HepG2 (cell line): ENCODE measurements around the gene ASAP2. TPM values are rescaled to one million over a fixed set of nuclear protein-coding genes. Genes with fewer than 3 reads are reported as not detected.
A peak's percentile ranks its signal among the peaks of the same experiment; 100 is the strongest.

Experiments used
- ATAC-seq: fragments of 200-7000 bp; cut with Tn5 transposase; 3 replicates; pipeline ENCODE4 v1.9.1; 2020; ENCODE audit warnings: mild to moderate bottlenecking, moderate library complexity
- BruUV-seq: library from RNA; stranded (reverse); fragments of 400-500 nt; replicated peaks from 2 replicates; lab custom pipeline; 2021; lab: Mats Ljungman, UMichigan
- CTCF ChIA-PET: fragments of 300-600 bp; formaldehyde crosslinking; extraction: SDS; loops from one replicate; lab custom pipeline; 2021; ENCODE audit warnings: low total read pairs, inconsistent platforms, low intra/inter-chr PET ratio; lab: Yijun Ruan, JAX
- POLR2A ChIA-PET: fragments of 350-600 bp; sonication (Branson Sonifier 250); formaldehyde crosslinking; loops from one replicate; lab custom pipeline; 2020; ENCODE audit warnings: antibody characterized with exemption, inconsistent platforms; lab: Yijun Ruan, JAX
- DNase-seq: peaks from one replicate; pipeline ENCODE4 v3.0.0-alpha.2; 2015; ENCODE audit warnings: low spot score
- FAIRE-seq: peaks from 3 replicates; lab custom pipeline; 2011; peaks lifted over from hg19 to GRCh38; lab: Jason Lieb, UNC
- H2AFZ ChIP-seq: one replicate; pipeline ENCODE4 v1.6.1; 2011; ENCODE audit warnings: low read length, inconsistent platforms
- H3K27ac ChIP-seq: fragments of 300-600 bp; 3 replicates; pipeline ENCODE4 v1.8.0; 2011; ENCODE audit warnings: mixed run types, mild to moderate bottlenecking, mixed read lengths, low read length, inconsistent platforms; ENCODE audit not compliant: insufficient read depth; ENCODE audit errors: extremely low read length
- H3K27me3 ChIP-seq, 2 experiments: fragments of 200-600 bp in 1 of 2; 2 replicates in 1 of 2; 3 replicates in 1 of 2; pipeline versions ENCODE4 v1.6.0 to v1.8.0; 2011; ENCODE audit warnings: low read length in 2 of 2, mild to moderate bottlenecking in 2 of 2, moderate library complexity in 2 of 2, inconsistent platforms in 1 of 2; ENCODE audit not compliant: insufficient read depth in 2 of 2, control insufficient read depth in 1 of 2
- H3K36me3 ChIP-seq, 2 experiments: fragments of 200-600 bp in 1 of 2; replicated peaks in 1 of 2; 2 replicates in 1 of 2; 3 replicates in 1 of 2; pipeline versions ENCODE4 v1.5.1 to v1.8.0; 2011; ENCODE audit warnings: low read length in 2 of 2, inconsistent platforms in 1 of 2; ENCODE audit not compliant: insufficient read depth in 2 of 2, control insufficient read depth in 1 of 2
- H3K4me1 ChIP-seq: 2 replicates; pipeline ENCODE4 v1.5.1; 2012; ENCODE audit warnings: low read length, inconsistent platforms; ENCODE audit not compliant: insufficient read depth
- H3K4me2 ChIP-seq: 2 replicates; pipeline ENCODE4 v1.6.0; 2011; ENCODE audit warnings: low read depth, low read length, inconsistent platforms
- H3K4me3 ChIP-seq, 3 experiments: fragments of 200-600 bp in 1 of 3; sonication (generic), shearing (Covaris generic) in 1 of 3; replicated peaks in 1 of 3; 2 replicates each; pipeline ENCODE4 v1.5.1; 2011 to 2016; ENCODE audit warnings: low read length in 3 of 3, inconsistent platforms in 2 of 3, low read depth in 2 of 3, mild to moderate bottlenecking in 2 of 3, control low read depth in 1 of 3, mixed read lengths in 1 of 3; ENCODE audit not compliant: insufficient read depth in 1 of 3
- H3K79me2 ChIP-seq: one replicate; pipeline ENCODE4 v1.6.1; 2011; ENCODE audit warnings: low read length, inconsistent platforms; ENCODE audit not compliant: insufficient read depth
- H3K9ac ChIP-seq: 2 replicates; pipeline ENCODE4 v1.6.0; 2011; ENCODE audit warnings: mild to moderate bottlenecking, low read depth, low read length, inconsistent platforms; ENCODE audit not compliant: insufficient read depth
- H3K9me3 ChIP-seq: 2 replicates; pipeline ENCODE4 v1.5.1; 2012; ENCODE audit warnings: mild to moderate bottlenecking, low read length
- H4K20me1 ChIP-seq: 2 replicates; pipeline ENCODE4 v1.6.0; 2011; ENCODE audit warnings: inconsistent platforms, mild to moderate bottlenecking, low read length, moderate library complexity; ENCODE audit not compliant: insufficient read depth
- EP300 ChIP-seq, 3 experiments: sonication (generic) in 1 of 3; formaldehyde crosslinking in 1 of 3; IDR thresholded peaks; 2 replicates each; pipeline versions ENCODE4 v1.5.1 to v1.6.1; 2011 to 2020; ENCODE audit warnings: low read depth in 2 of 3, low read length in 2 of 3, borderline replicate concordance in 1 of 3, improper control_type of control experiment in 1 of 3, mild to moderate bottlenecking in 1 of 3, missing genetic modification reagents in 1 of 3, moderate library complexity in 1 of 3
- HNF4A ChIP-seq: sonication (generic); formaldehyde crosslinking; IDR thresholded peaks from 2 replicates; pipeline ENCODE4 v1.4.0; 2020; ENCODE audit warnings: missing genetic modification reagents
- NCOA5 ChIP-seq: sonication (generic); formaldehyde crosslinking; IDR thresholded peaks from 2 replicates; pipeline ENCODE4 v1.4.0; 2020; ENCODE audit warnings: missing genetic modification reagents
- TRIM24 ChIP-seq: sonication (generic); formaldehyde crosslinking; IDR thresholded peaks from 2 replicates; pipeline ENCODE4 v1.8.0; 2022; ENCODE audit warnings: mild to moderate bottlenecking, missing genetic modification reagents
- ZBTB38 ChIP-seq: sonication (generic); formaldehyde crosslinking; IDR thresholded peaks from 2 replicates; pipeline ENCODE4 v1.5.1; 2020; ENCODE audit warnings: mild to moderate bottlenecking, missing genetic modification reagents
- ZFX ChIP-seq: sonication (generic); formaldehyde crosslinking; IDR thresholded peaks from 2 replicates; pipeline ENCODE4 v1.4.0; 2020; ENCODE audit warnings: mild to moderate bottlenecking, low read depth, missing genetic modification reagents, moderate library complexity
- ZNF33B ChIP-seq: sonication (generic); formaldehyde crosslinking; IDR thresholded peaks from 2 replicates; pipeline ENCODE4 v1.5.1; 2020; ENCODE audit warnings: mild to moderate bottlenecking, missing genetic modification reagents
- WGBS: methylation state at CpG from one replicate; pipeline ENCODE4 v1.1.6; 2017; ENCODE audit warnings: low lambda C conversion rate; 5-methylcytosine and 5-hydroxymethylcytosine counted together
- in situ Hi-C: cut with HindIII; loops from 2 replicates; pipeline ENCODE4 v1.10.0; 2017; ENCODE audit warnings: low pct_unique_long_range_greater_than_20kb; ENCODE audit not compliant: extremely low pct_ligation_motif_present
- intact Hi-C: fragments of 100-400 bp; cut with micrococcal nuclease; formaldehyde crosslinking; loops from one replicate; pipeline ENCODE4 v1.10.0; 2022; ENCODE audit not compliant: unreplicated experiment
- polyA plus RNA-seq, 8 experiments: library from polyadenylated mRNA; depleted of rRNA in 3 of 8; stranded (reverse) in 7 of 8; unstranded in 1 of 8; fragments of >200 nt; fragmentation: Illumina TruSeq in 4 of 8; extraction: Trizol in 4 of 8; gene quantifications; 2 replicates each; pipeline versions ENCODE4 v1.2.1 to v1.2.3, GENCODE V29; 2011 to 2016; ENCODE audit warnings: low read depth in 4 of 8, missing spikeins in 1 of 8, mixed read lengths in 1 of 8; ENCODE audit not compliant: insufficient read depth in 1 of 8
- total RNA-seq, 5 experiments: library from RNA; depleted of rRNA; stranded (reverse); fragments of >200 nt; fragmentation: Illumina TruSeq; extraction: Trizol; gene quantifications; 2 replicates each; pipeline ENCODE4 v1.2.3, GENCODE V29; 2016; ENCODE audit warnings: low read depth in 1 of 5
- TF ChIP-seq, protein P1 (sequence below): sonication (generic); formaldehyde crosslinking; IDR thresholded peaks from 2 replicates; pipeline ENCODE4 v1.9.0; 2021; ENCODE audit warnings: missing genetic modification reagents, borderline replicate concordance
- TF ChIP-seq, protein P2 (sequence below), 2 experiments: sonication (generic) in 1 of 2; formaldehyde crosslinking in 1 of 2; IDR thresholded peaks; 2 replicates each; pipeline versions ENCODE4 v1.6.1 to v1.9.0; 2014 to 2022; ENCODE audit warnings: antibody characterized with exemption in 1 of 2, borderline replicate concordance in 1 of 2, inconsistent platforms in 1 of 2, low read depth in 1 of 2, missing genetic modification reagents in 1 of 2
- TF ChIP-seq, protein P3 (sequence below): sonication (generic); formaldehyde crosslinking; IDR thresholded peaks from 2 replicates; pipeline ENCODE4 v1.5.0; 2020; ENCODE audit warnings: mild to moderate bottlenecking, missing genetic modification reagents

ASAP2 gene
- total and polyA plus RNA-seq, 2 of the 13 experiments (the other 11 are each of a cell fraction or from before 2014, with no cell fraction given): 7.3 to 22.3 TPM

DNA sequence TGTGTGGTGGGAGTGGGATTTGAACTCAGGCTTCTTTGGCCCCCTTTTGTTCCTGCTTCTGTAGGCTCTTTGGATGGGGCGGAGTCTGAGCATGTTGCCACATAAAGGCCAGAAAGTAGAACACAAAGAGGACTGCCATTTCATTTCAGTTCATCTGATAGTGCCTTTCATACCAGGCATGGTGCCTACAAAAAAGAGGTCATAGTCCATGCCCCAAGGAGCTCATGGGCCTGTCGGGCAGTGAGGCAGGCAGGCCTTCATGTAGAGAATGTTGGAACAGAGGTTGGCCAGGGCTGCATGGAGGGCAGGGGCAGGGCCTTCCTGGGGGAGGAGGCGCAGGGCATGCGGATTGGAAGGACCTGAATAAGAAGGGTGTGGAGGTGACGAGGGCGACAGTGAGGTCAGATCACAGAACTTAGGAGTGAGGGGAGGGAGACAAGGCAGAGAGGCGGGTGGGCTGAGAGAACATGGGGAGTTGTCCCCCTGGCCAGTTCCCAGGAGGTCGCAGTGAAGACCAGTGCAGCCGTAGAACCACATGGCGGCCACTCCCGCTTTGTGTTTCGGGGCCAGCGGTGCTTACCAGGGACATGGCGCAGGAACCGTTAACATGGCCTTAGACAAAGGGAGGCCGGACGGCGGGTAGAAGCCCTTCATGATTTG, 167.6 kb downstream of the ASAP2 start:
- ATAC-seq (no peak), FAIRE-seq (no peak), DNase-seq (peak; percentile 58)
- POLR2A ChIA-PET: no interaction called here
- no peak overlapping the region for H3K4me2 ChIP-seq
- WGBS: 96% methylated on average over 18 of the region's 18 CpGs
- no peak overlapping the region for H3K4me3 ChIP-seq
- BruUV-seq: no TSS peak
- no peaks in the 10 kb centered on the region for H3K27me3 ChIP-seq
- peaks cover 8 to 17% of the 10 kb centered on the region in 2 experiments; a peak in 4 of 5 replicates for H3K36me3 ChIP-seq
- H3K9me3 ChIP-seq: no peaks in the 10 kb centered on the region
- CTCF ChIA-PET: no interaction called here
- in situ Hi-C loops: loop anchor here (10.0 kb wide), 1 partner anchor 229 kb away; no protein-coding TSS in a partner anchor
- H3K9ac ChIP-seq: no peak overlapping the region
- H2AFZ ChIP-seq: no peak overlapping the region
- H3K4me1 ChIP-seq: peaks cover 35% of the 10 kb centered on the region
- 0 out of 4 replicates have a peak, but pooled peaks of 1 of the 2 experiments have one; percentile 12 for TF ChIP-seq EP300 (IDR thresholded peaks at IDR 0.05; ENCODE audit: low read depth in 2 of 2, low read length in 2 of 2)
- TF ChIP-seq EP300 (CRISPR knock-in tag; IDR thresholded peaks at IDR 0.05; ENCODE audit: borderline replicate concordance): no peak
- TF ChIP-seq ZFX (CRISPR knock-in tag): 0 out of 2 replicates have a peak, but pooled peaks have one; percentile 19
- TF ChIP-seq HNF4A (CRISPR knock-in tag): peak; percentile 6; the same call in 1 of the 2 replicates
- TF ChIP-seq ZBTB38 (CRISPR knock-in tag): 0 out of 2 replicates have a peak, but pooled peaks have one; percentile 26
- TF ChIP-seq ZNF33B (CRISPR knock-in tag): no peak
- TF ChIP-seq, protein P1, sequence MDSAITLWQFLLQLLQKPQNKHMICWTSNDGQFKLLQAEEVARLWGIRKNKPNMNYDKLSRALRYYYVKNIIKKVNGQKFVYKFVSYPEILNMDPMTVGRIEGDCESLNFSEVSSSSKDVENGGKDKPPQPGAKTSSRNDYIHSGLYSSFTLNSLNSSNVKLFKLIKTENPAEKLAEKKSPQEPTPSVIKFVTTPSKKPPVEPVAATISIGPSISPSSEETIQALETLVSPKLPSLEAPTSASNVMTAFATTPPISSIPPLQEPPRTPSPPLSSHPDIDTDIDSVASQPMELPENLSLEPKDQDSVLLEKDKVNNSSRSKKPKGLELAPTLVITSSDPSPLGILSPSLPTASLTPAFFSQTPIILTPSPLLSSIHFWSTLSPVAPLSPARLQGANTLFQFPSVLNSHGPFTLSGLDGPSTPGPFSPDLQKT (CRISPR knock-in tag): no peak
- TF ChIP-seq, protein P2, sequence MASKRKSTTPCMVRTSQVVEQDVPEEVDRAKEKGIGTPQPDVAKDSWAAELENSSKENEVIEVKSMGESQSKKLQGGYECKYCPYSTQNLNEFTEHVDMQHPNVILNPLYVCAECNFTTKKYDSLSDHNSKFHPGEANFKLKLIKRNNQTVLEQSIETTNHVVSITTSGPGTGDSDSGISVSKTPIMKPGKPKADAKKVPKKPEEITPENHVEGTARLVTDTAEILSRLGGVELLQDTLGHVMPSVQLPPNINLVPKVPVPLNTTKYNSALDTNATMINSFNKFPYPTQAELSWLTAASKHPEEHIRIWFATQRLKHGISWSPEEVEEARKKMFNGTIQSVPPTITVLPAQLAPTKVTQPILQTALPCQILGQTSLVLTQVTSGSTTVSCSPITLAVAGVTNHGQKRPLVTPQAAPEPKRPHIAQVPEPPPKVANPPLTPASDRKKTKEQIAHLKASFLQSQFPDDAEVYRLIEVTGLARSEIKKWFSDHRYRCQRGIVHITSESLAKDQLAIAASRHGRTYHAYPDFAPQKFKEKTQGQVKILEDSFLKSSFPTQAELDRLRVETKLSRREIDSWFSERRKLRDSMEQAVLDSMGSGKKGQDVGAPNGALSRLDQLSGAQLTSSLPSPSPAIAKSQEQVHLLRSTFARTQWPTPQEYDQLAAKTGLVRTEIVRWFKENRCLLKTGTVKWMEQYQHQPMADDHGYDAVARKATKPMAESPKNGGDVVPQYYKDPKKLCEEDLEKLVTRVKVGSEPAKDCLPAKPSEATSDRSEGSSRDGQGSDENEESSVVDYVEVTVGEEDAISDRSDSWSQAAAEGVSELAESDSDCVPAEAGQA (IDR thresholded peaks at IDR 0.05; ENCODE audit: low read depth): no peak
- TF ChIP-seq, protein P2 (CRISPR knock-in tag; IDR thresholded peaks at IDR 0.05; ENCODE audit: borderline replicate concordance): no peak
- TF ChIP-seq, protein P3, sequence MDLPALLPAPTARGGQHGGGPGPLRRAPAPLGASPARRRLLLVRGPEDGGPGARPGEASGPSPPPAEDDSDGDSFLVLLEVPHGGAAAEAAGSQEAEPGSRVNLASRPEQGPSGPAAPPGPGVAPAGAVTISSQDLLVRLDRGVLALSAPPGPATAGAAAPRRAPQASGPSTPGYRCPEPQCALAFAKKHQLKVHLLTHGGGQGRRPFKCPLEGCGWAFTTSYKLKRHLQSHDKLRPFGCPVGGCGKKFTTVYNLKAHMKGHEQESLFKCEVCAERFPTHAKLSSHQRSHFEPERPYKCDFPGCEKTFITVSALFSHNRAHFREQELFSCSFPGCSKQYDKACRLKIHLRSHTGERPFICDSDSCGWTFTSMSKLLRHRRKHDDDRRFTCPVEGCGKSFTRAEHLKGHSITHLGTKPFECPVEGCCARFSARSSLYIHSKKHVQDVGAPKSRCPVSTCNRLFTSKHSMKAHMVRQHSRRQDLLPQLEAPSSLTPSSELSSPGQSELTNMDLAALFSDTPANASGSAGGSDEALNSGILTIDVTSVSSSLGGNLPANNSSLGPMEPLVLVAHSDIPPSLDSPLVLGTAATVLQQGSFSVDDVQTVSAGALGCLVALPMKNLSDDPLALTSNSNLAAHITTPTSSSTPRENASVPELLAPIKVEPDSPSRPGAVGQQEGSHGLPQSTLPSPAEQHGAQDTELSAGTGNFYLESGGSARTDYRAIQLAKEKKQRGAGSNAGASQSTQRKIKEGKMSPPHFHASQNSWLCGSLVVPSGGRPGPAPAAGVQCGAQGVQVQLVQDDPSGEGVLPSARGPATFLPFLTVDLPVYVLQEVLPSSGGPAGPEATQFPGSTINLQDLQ (CRISPR knock-in tag): 0 out of 2 replicates have a peak, but pooled peaks have one; percentile 43
- TF ChIP-seq TRIM24 (CRISPR knock-in tag): peak; percentile 13; the same call in 1 of the 2 replicates
- TF ChIP-seq NCOA5: no peak
- H4K20me1 ChIP-seq: no peaks in the 10 kb centered on the region
- H3K79me2 ChIP-seq: no peaks in the 10 kb centered on the region
- H3K27ac ChIP-seq: no peak overlapping the region
- intact Hi-C loops: no loop called here
